Activated T-helper 1 cell treated with anti-CD3 and anti-CD28 coated beads, Interleukin-12 subunit alpha, Interleukin-12 subunit beta, Interleukin-2, Interleukin-4 antibody, amounts not matched to agents 30 ng/mL and 10 ng/mL and 1 ng/mL, durations not matched to agents 14 hours and 24 hours and 36 hours (primary cell): ENCODE measurements around the gene THSD7A. TPM values are rescaled to one million over a fixed set of nuclear protein-coding genes. Genes with fewer than 3 reads are reported as not detected.
"Not testable (repeated sequence)": the region's sequence is repeated elsewhere in the genome, so short reads cannot be mapped to it uniquely, and the experiment has no call there.

Experiments used
- DNase-seq: peaks from one replicate; pipeline ENCODE4 v3.0.0; 2021; ENCODE audit warnings: low spot score
- H3K27ac Mint-ChIP-seq: one replicate; pipeline ENCODE4 v1.8.0; 2021; ENCODE audit warnings: mild to moderate bottlenecking, mixed read lengths
- H3K27me3 Mint-ChIP-seq: one replicate; pipeline ENCODE4 v1.8.0; 2022; ENCODE audit warnings: mild to moderate bottlenecking, moderate library complexity, mixed read lengths; ENCODE audit not compliant: insufficient read depth
- H3K36me3 Mint-ChIP-seq: one replicate; pipeline ENCODE4 v1.8.0; 2021; ENCODE audit warnings: low read depth, mixed read lengths
- H3K4me1 Mint-ChIP-seq: one replicate; pipeline ENCODE4 v1.8.0; 2021; ENCODE audit warnings: low read depth, mixed read lengths
- H3K4me3 Mint-ChIP-seq: one replicate; pipeline ENCODE4 v1.8.0; 2021; ENCODE audit warnings: mild to moderate bottlenecking, moderate library complexity, mixed read lengths
- H3K9me3 Mint-ChIP-seq: one replicate; pipeline ENCODE4 v1.8.0; 2021; ENCODE audit warnings: mixed read lengths
- intact Hi-C: fragments of 100-400 bp; cut with micrococcal nuclease; formaldehyde crosslinking; loops from one replicate; pipeline ENCODE4 v1.15.1; 2024
- total RNA-seq: library from RNA; stranded (reverse); gene quantifications from 2 replicates; pipeline ENCODE4 v1.2.3, GENCODE V29; 2022

Gene THSD7A
- total RNA-seq, 1 donor from 2014 or later, result not detected

DNA sequence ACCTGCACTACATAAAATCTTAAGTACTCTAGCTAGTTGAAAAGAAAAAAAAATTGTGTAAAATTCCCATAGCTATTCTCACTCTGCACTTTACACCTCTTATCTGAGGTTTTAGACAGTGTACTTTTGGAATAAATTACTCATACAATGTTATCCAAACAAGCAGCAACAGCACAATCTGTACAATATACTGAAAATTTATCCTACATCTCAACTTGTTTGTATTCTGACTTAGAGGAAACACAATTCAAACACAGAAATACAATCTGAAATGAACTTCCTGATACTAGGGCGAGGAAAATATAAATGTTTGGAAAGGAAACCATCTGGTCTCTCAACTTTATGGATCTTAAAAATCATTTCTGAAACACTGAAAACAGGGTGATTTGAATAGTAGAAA lies 381.7 kb downstream of the THSD7A start:
- no peak overlapping the region for H3K4me3 Mint-ChIP-seq
- H3K27ac Mint-ChIP-seq, result no peak overlapping the region
- no peaks in the 10 kb centered on the region for H3K27me3 Mint-ChIP-seq
- DNase-seq, result no peak
- intact Hi-C loops, result no loop called here
- H3K9me3 Mint-ChIP-seq, result no peaks in the 10 kb centered on the region
- H3K4me1 Mint-ChIP-seq, result no peaks in the 10 kb centered on the region
- H3K36me3 Mint-ChIP-seq, result no peaks in the 10 kb centered on the region

DNA sequence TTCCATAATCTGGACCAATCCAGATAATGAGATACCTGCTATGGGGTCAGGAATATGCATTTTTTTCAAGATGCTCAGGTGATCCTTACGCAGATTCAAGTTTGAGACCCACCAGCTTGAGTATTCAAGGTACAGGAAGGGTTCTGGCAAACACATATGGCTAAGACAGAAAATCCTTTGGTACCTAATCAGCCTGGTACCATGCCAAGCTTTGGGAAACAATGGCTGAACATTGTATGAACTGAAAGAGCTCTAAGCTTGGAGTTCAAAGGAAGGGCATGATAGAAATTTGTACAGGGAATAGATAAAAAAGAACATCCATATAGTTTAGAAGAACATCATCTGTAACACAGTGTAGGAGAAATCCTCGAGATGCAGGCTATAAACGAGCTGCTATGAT lies 382.7 kb downstream of the THSD7A start:
- Mint-ChIP-seq H3K9me3 (no peaks in the 10 kb centered on the region), H3K27me3 (no peaks in the 10 kb centered on the region), H3K4me3 (no peak overlapping the region), H3K4me1 (no peaks in the 10 kb centered on the region), H3K36me3 (no peaks in the 10 kb centered on the region), H3K27ac (no peak overlapping the region)
- DNase-seq, result no peak
- intact Hi-C loops, result no loop called here

- H3K36me3 Mint-ChIP-seq, result no peaks in the 10 kb centered on the region
- H3K4me3 Mint-ChIP-seq, result no peak overlapping the region
- DNase-seq, result no peak
- no peaks in the 10 kb centered on the region for H3K4me1 Mint-ChIP-seq
- no peaks in the 10 kb centered on the region for H3K9me3 Mint-ChIP-seq
- H3K27me3 Mint-ChIP-seq, result no peaks in the 10 kb centered on the region
- intact Hi-C loops, result no loop called here
- no peak overlapping the region for H3K27ac Mint-ChIP-seq
These were observed 383.7 kb downstream of the THSD7A start for GRCh38 chr7:11448323-11448722.

DNA sequence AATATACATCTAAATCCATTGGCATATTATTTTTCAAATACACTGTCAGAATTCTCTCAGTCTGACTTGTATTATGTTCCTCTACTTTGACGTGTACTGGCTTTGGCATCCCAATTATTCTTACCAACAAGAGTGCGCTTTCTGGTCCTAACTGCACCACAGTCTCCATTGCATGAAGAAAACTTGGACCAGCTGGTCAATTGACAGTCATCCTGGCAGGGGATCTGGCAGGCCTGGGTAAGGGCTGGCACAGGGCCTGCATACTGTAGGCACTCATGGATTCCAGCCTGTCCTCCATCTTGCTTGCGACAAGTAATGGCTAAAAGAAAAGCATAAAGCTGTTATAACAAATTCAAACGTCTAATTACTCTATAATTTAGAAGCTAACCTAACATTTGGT lies 384.9 kb downstream of the THSD7A start:
- DNase-seq, result no peak
- H3K27me3 Mint-ChIP-seq, result no peaks in the 10 kb centered on the region
- no peaks in the 10 kb centered on the region for H3K36me3 Mint-ChIP-seq
- no peaks in the 10 kb centered on the region for H3K4me1 Mint-ChIP-seq
- no peaks in the 10 kb centered on the region for H3K9me3 Mint-ChIP-seq
- intact Hi-C loops, result no loop called here
- H3K4me3 Mint-ChIP-seq, result no peak overlapping the region
- H3K27ac Mint-ChIP-seq, result no peak overlapping the region

GRCh38 chr7:11443934-11444333 lies 388.1 kb downstream of the THSD7A start:
- DNase-seq, H3K4me1 Mint-ChIP-seq, H3K4me3 Mint-ChIP-seq, H3K9me3 Mint-ChIP-seq, H3K27ac Mint-ChIP-seq, H3K36me3 Mint-ChIP-seq, intact Hi-C loops, H3K27me3 Mint-ChIP-seq: not testable (repeated sequence)

- no peaks in the 10 kb centered on the region for H3K4me1 Mint-ChIP-seq
- H3K27me3 Mint-ChIP-seq, result no peaks in the 10 kb centered on the region
- no peak overlapping the region for H3K4me3 Mint-ChIP-seq
- no peak overlapping the region for H3K27ac Mint-ChIP-seq
- no peak for DNase-seq
- no peaks in the 10 kb centered on the region for H3K36me3 Mint-ChIP-seq
- intact Hi-C loops, result no loop called here
- no peaks in the 10 kb centered on the region for H3K9me3 Mint-ChIP-seq
These were observed 394.0 kb downstream of the THSD7A start for GRCh38 chr7:11437994-11438393.

DNA sequence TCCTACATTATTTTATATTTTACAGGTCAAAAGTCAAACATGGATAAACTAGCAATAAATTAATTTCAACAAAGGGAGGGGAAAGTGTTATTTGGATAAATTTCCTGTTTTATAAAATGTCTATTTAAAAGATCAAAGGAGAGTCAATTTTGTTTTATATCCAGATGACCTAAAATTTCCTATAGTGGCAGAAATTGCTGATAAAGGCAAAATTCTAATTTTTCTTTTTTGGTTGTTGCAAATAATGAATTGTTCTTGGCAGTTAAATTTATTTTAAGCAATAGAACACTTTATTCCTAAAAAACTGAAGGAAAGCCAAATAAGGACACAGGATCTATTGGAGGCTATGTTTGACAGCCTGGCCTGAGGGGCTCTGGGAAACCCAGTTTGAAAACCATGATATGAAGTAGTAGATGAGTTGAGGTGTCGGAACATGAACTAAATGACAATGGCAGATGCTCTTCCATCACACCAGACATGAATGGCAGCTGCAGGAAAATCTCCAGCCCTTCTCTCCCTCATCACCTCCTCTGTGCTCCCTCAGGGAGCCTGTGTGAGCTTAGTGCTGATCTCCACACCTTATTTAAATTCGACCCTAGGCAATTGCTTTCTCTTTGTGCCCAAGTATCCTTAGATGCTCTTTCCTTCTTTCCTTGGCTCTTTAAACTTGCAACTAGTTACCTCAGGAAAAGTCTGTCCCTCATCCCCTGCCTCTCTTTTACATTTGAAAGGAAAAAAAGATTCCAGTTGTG lies 395.0 kb downstream of the THSD7A start:
- no peak for DNase-seq
- H3K9me3 Mint-ChIP-seq, result no peaks in the 10 kb centered on the region
- no peaks in the 10 kb centered on the region for H3K36me3 Mint-ChIP-seq

DNA sequence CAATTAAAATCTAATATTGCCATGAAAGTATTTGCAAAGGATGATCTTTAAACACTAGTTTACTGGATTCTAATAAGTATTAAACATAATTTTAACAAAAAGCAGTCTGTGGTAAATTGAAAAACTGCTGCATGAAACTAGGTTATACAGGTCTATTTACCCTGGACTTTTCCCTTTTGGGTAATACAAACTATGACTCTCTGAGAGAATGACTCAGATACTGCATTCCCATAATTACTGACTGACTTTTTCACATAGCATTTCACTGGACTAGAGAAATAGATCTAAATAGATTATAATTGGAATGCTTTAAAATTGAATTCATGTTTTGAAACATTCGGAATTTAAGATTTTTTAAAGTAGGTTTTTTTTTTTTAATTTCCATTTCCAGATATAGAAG lies 395.7 kb downstream of the THSD7A start:
- H3K27me3 Mint-ChIP-seq, result no peaks in the 10 kb centered on the region
- intact Hi-C loops, result no loop called here
- no peak overlapping the region for H3K27ac Mint-ChIP-seq
- no peaks in the 10 kb centered on the region for H3K9me3 Mint-ChIP-seq
- no peak overlapping the region for H3K4me3 Mint-ChIP-seq
- no peaks in the 10 kb centered on the region for H3K4me1 Mint-ChIP-seq
- DNase-seq, result no peak
- H3K36me3 Mint-ChIP-seq, result no peaks in the 10 kb centered on the region

More for the DNA sequence above, 395.0 kb downstream of the THSD7A start:
- no peak overlapping the region for H3K27ac Mint-ChIP-seq
- H3K4me3 Mint-ChIP-seq, result no peak overlapping the region
- intact Hi-C loops, result no loop called here
- H3K27me3 Mint-ChIP-seq, result no peaks in the 10 kb centered on the region
- H3K4me1 Mint-ChIP-seq, result no peaks in the 10 kb centered on the region

GRCh38 chr7:11434366-11434765 lies 397.6 kb downstream of the THSD7A start:
- Mint-ChIP-seq H3K27ac (no peak overlapping the region), H3K4me3 (no peak overlapping the region), H3K9me3 (no peaks in the 10 kb centered on the region), H3K36me3 (no peaks in the 10 kb centered on the region), H3K27me3 (no peaks in the 10 kb centered on the region), H3K4me1 (no peaks in the 10 kb centered on the region)
- no peak for DNase-seq
- intact Hi-C loops, result no loop called here

DNA sequence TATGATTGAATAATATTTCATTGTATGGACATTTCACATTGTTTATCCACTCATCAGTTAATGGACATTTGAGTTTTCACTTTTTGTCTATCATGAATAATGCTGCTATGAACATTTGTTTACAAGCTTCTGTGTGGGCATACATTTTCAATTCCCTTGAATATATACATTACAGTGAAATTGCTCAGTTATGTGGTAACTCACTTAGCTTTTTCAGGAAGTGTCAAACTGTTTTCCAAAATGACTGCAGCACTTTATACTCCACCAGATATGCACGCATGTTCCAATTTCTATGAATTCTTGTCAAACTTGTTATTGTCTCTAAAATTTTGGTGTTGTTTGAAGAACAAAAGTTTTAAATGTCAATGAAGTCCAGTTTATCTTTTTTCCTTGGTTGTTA lies 401.2 kb downstream of the THSD7A start:
- no peak for DNase-seq
- no peak overlapping the region for H3K27ac Mint-ChIP-seq
- no peaks in the 10 kb centered on the region for H3K9me3 Mint-ChIP-seq
- no peak overlapping the region for H3K4me3 Mint-ChIP-seq
- no peaks in the 10 kb centered on the region for H3K36me3 Mint-ChIP-seq
- intact Hi-C loops, result no loop called here
- no peaks in the 10 kb centered on the region for H3K27me3 Mint-ChIP-seq
- no peaks in the 10 kb centered on the region for H3K4me1 Mint-ChIP-seq

- H3K36me3 Mint-ChIP-seq, result no peaks in the 10 kb centered on the region
- H3K9me3 Mint-ChIP-seq, result no peaks in the 10 kb centered on the region
- H3K4me1 Mint-ChIP-seq, result no peaks in the 10 kb centered on the region
- no peak for DNase-seq
- no peak overlapping the region for H3K27ac Mint-ChIP-seq
- H3K27me3 Mint-ChIP-seq, result no peaks in the 10 kb centered on the region
- H3K4me3 Mint-ChIP-seq, result no peak overlapping the region
- intact Hi-C loops, result no loop called here
These were observed 401.9 kb downstream of the THSD7A start for GRCh38 chr7:11430112-11430511.

GRCh38 chr7:11428877-11429581 lies 403.0 kb downstream of the THSD7A start:
- Mint-ChIP-seq H3K4me3 (no peak overlapping the region), H3K27me3 (no peaks in the 10 kb centered on the region)

DNA sequence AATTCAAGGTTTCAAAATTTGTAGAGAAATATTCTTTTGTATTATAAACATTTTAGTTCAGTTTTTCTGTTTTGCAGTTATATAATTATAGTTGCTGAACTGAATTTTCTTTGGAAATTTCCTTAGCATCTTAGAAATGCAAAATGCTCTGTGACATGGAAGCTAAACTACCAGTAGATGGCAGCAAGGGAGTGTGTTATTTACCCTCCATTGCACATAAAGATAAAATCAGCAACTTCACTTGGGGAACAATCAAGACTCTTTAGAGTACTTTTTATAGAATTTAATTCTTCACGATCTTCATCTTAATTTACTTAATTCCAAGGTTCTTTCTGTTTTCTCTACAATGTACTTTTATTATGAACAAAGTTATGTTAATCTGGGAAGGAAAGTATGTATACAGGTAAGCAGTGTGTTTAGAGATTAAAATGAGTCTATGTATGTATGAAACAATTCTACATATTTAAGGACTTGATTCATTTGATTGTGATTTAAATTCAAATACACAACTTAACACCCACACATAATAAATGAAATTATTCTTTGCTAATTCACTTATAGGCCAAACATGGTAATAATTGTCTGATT lies 404.2 kb downstream of the THSD7A start:
- Mint-ChIP-seq H3K27ac (no peak overlapping the region), H3K36me3 (no peaks in the 10 kb centered on the region), H3K9me3 (no peaks in the 10 kb centered on the region), H3K27me3 (no peaks in the 10 kb centered on the region), H3K4me1 (no peaks in the 10 kb centered on the region), H3K4me3 (no peak overlapping the region)
- intact Hi-C loops, result loop anchor here (5.0 kb wide), 4 partner anchors 130 to 1065 kb away; no protein-coding TSS in a partner anchor
- DNase-seq, result no peak

More at GRCh38 chr7:11428877-11429581, 403.0 kb downstream of the THSD7A start:
- Mint-ChIP-seq H3K27ac (no peak overlapping the region), H3K36me3 (no peaks in the 10 kb centered on the region), H3K4me1 (no peaks in the 10 kb centered on the region), H3K9me3 (no peaks in the 10 kb centered on the region)
- intact Hi-C loops, result loop anchor here (5.0 kb wide), 4 partner anchors 128 to 1063 kb away; no protein-coding TSS in a partner anchor
- no peak for DNase-seq
